K562 (cell line): Measurements from ENCODE around the gene HCN3. TPM values are rescaled to one million over a fixed set of nuclear protein-coding genes. Genes with fewer than 3 reads are reported as not detected.
A peak's percentile ranks its signal among the peaks of the same experiment; 100 is the strongest.

Experiments
- ATAC-seq: fragments of 200-7000 bp; cut with Tn5 transposase; 3 replicates; pipeline ENCODE4 v1.9.1; 2020; ENCODE audit warnings: moderate library complexity
- BruUV-seq: library from RNA; stranded (reverse); fragments of 400-500 nt; replicated peaks from 2 replicates; lab custom pipeline; 2021; lab: Mats Ljungman, UMichigan
- CTCF ChIA-PET: fragments of 300-600 bp; formaldehyde crosslinking; extraction: SDS; loops from one replicate; lab custom pipeline; 2021; ENCODE audit warnings: low intra/inter-chr PET ratio; lab: Yijun Ruan, JAX
- POLR2A ChIA-PET: fragments of 300-600, 350-650 bp; sonication (Branson Sonifier 250); formaldehyde crosslinking; extraction: SDS; loops from one replicate; lab custom pipeline; 2021; ENCODE audit warnings: antibody characterized with exemption, inconsistent platforms; lab: Yijun Ruan, JAX
- DNase-seq, 4 experiments: peaks; one replicate each; pipeline versions ENCODE4 v3.0.0 to v3.0.0-alpha.2; 2011 to 2018; ENCODE audit warnings: low spot score in 3 of 4, mixed read lengths in 3 of 4; ENCODE audit errors: extremely low read depth in 1 of 4
- FAIRE-seq: peaks from 2 replicates; lab custom pipeline; 2011; peaks lifted over from hg19 to GRCh38; lab: Jason Lieb, UNC
- H2AFZ ChIP-seq: 2 replicates; pipeline ENCODE4 v1.6.0; 2011; ENCODE audit warnings: low read depth, low read length, control low read depth, inconsistent platforms
- H3K27ac ChIP-seq: fragments of 200-600 bp; 3 replicates; pipeline ENCODE4 v1.8.0; 2011; ENCODE audit warnings: low read depth, mild to moderate bottlenecking, control low read depth, inconsistent platforms, low read length, moderate library complexity, mixed read lengths; ENCODE audit errors: extremely low read depth
- H3K27me3 ChIP-seq, 2 experiments: fragments of 300-600 bp in 1 of 2; 2 replicates in 1 of 2; 3 replicates in 1 of 2; pipeline versions ENCODE4 v1.6.0 to v1.8.0; 2011; ENCODE audit warnings: inconsistent platforms in 2 of 2, low read length in 2 of 2, mild to moderate bottlenecking in 1 of 2, mixed read lengths in 1 of 2, moderate library complexity in 1 of 2; ENCODE audit not compliant: control insufficient read depth in 2 of 2, insufficient read depth in 2 of 2
- H3K36me3 ChIP-seq: fragments of 300-600 bp; 3 replicates; pipeline ENCODE4 v1.8.0; 2011; ENCODE audit warnings: mild to moderate bottlenecking, low read length, inconsistent platforms; ENCODE audit not compliant: control insufficient read depth, insufficient read depth
- H3K4me1 ChIP-seq, 2 experiments: fragments of 200-600 bp in 1 of 2; replicated peaks in 1 of 2; 2 replicates in 1 of 2; 3 replicates in 1 of 2; pipeline versions ENCODE4 v1.5.1 to v1.8.0; 2011; ENCODE audit warnings: inconsistent platforms in 2 of 2, low read length in 2 of 2, mild to moderate bottlenecking in 1 of 2, mixed read lengths in 1 of 2, moderate library complexity in 1 of 2; ENCODE audit not compliant: control insufficient read depth in 2 of 2, insufficient read depth in 2 of 2
- H3K4me2 ChIP-seq: 2 replicates; pipeline ENCODE4 v1.6.1; 2011; ENCODE audit warnings: low read length, control low read depth, inconsistent platforms, mixed read lengths; ENCODE audit not compliant: insufficient read depth
- H3K4me3 ChIP-seq: fragments of 200-600 bp; sonication (generic), shearing (Covaris generic); 2 replicates; pipeline ENCODE4 v1.5.1; 2016; ENCODE audit warnings: control low read depth, inconsistent platforms
- H3K79me2 ChIP-seq: fragments of 200-600 bp; 3 replicates; pipeline ENCODE4 v1.8.0; 2011; ENCODE audit warnings: low read length, inconsistent platforms; ENCODE audit not compliant: control insufficient read depth, insufficient read depth
- H3K9ac ChIP-seq, 2 experiments: 2 replicates each; pipeline versions ENCODE4 v1.6.0 to v1.6.1; 2011; ENCODE audit warnings: low read depth in 2 of 2, low read length in 2 of 2, control low read depth in 1 of 2, inconsistent platforms in 1 of 2, mild to moderate bottlenecking in 1 of 2, mixed read lengths in 1 of 2; ENCODE audit not compliant: insufficient read depth in 1 of 2
- H3K9me1 ChIP-seq: one replicate; pipeline ENCODE4 v1.6.0; 2011; ENCODE audit warnings: inconsistent platforms, mild to moderate bottlenecking, low read length, moderate library complexity; ENCODE audit not compliant: control insufficient read depth, insufficient read depth
- H3K9me3 ChIP-seq: replicated peaks from 2 replicates; pipeline ENCODE4 v1.5.1; 2011; ENCODE audit warnings: low read depth, low read length, inconsistent platforms; ENCODE audit not compliant: control insufficient read depth, insufficient read depth
- H4K20me1 ChIP-seq: replicated peaks from 2 replicates; pipeline ENCODE4 v1.6.1; 2011; ENCODE audit warnings: low read length, inconsistent platforms, mixed read lengths; ENCODE audit not compliant: control insufficient read depth, insufficient read depth
- ELF1 ChIP-seq: fragments of 200-800 bp; sonication (Bioruptor generic); IDR thresholded peaks from 2 replicates; pipeline ENCODE4 v1.6.1; 2016; ENCODE audit warnings: missing genetic modification characterization, missing compliant biosample characterization
- FOXM1 ChIP-seq, 2 experiments: fragments of 450-650 bp in 1 of 2; sonication (generic) in 1 of 2; formaldehyde crosslinking in 1 of 2; IDR thresholded peaks; 2 replicates each; pipeline versions ENCODE4 v1.6.1 to v1.9.0; 2017 to 2022; ENCODE audit warnings: low read depth in 2 of 2, mild to moderate bottlenecking in 2 of 2, missing genetic modification reagents in 1 of 2, moderate library complexity in 1 of 2
- GTF2E2 ChIP-seq: fragments of 200-800 bp; sonication (Bioruptor generic); IDR thresholded peaks from 2 replicates; pipeline ENCODE4 v1.6.1; 2016; ENCODE audit warnings: missing genetic modification characterization, missing compliant biosample characterization
- XRCC3 ChIP-seq: fragments of 450-650 bp; IDR thresholded peaks from 2 replicates; pipeline ENCODE4 v1.6.1; 2017; ENCODE audit warnings: mild to moderate bottlenecking, moderate library complexity
- ZBED1 ChIP-seq: IDR thresholded peaks from 2 replicates; pipeline ENCODE4 v1.6.1; 2014
- ZKSCAN1 ChIP-seq: fragments of 150-350 bp; IDR thresholded peaks from 2 replicates; pipeline ENCODE4 v1.6.1; 2016; ENCODE audit warnings: low read depth, low read length
- ZKSCAN8 ChIP-seq: fragments of 200-800 bp; sonication (Bioruptor generic); IDR thresholded peaks from 2 replicates; pipeline ENCODE4 v1.6.1; 2016; ENCODE audit warnings: missing genetic modification characterization, missing compliant biosample characterization
- ZNF263 ChIP-seq: sonication (generic); formaldehyde crosslinking; IDR thresholded peaks from 2 replicates; pipeline ENCODE4 v1.8.0; 2022; ENCODE audit warnings: mild to moderate bottlenecking, missing genetic modification reagents, borderline replicate concordance
- WGBS: fragments of 100-300 bp; shearing (Covaris generic); methylation state at CpG from one replicate; pipeline ENCODE4 v1.1.6; 2016; ENCODE audit warnings: low coverage, mixed read lengths; ENCODE audit not compliant: insufficient coverage; ENCODE audit errors: missing lambda C conversion rate; 5-methylcytosine and 5-hydroxymethylcytosine counted together
- in situ Hi-C: fragments of 300-500 bp; cut with MboI; formaldehyde crosslinking; loops from 4 replicates; pipeline ENCODE4 v1.15.0; 2018; ENCODE audit warnings: inconsistent platforms, mixed read lengths
- intact Hi-C: fragments of 100-400 bp; cut with micrococcal nuclease; formaldehyde crosslinking; loops from 2 replicates; pipeline ENCODE4 v1.14.2; 2022
- polyA plus RNA-seq, 8 experiments: library from polyadenylated mRNA; depleted of rRNA in 4 of 8; stranded (reverse) in 5 of 8; unstranded in 3 of 8; fragments of >200 nt; fragmentation: Nextera tagmentation in 2 of 8; fragmentation: Illumina TruSeq in 1 of 8; extraction: Ambion mirVana in 2 of 8; extraction: Trizol in 1 of 8; gene quantifications; 2 replicates each; pipeline versions ENCODE4 v1.2.1 to v1.2.3, GENCODE V29; 2011 to 2014; ENCODE audit warnings: inconsistent platforms in 1 of 8, missing spikeins in 1 of 8
- total RNA-seq, 7 experiments: library from RNA; depleted of rRNA in 6 of 7; stranded (reverse); fragments of >200 nt in 6 of 7; fragmentation: Illumina TruSeq in 2 of 7; extraction: Trizol in 2 of 7; gene quantifications; 2 replicates each; pipeline versions ENCODE4 v1.2.1 to v1.2.3, GENCODE V29; 2011 to 2021; ENCODE audit warnings: low replicate concordance in 1 of 7
- TF ChIP-seq, protein P1 (sequence below): sonication (generic); formaldehyde crosslinking; IDR thresholded peaks from 2 replicates; pipeline ENCODE4 v1.9.0; 2022; ENCODE audit warnings: mild to moderate bottlenecking, missing genetic modification reagents

HCN3 gene
- total and polyA plus RNA-seq, 9 of the 15 experiments (the other 6 are each of a cell fraction or from before 2014, with no cell fraction given), result 0.91 to 9.7 (median 3.9) TPM

DNA sequence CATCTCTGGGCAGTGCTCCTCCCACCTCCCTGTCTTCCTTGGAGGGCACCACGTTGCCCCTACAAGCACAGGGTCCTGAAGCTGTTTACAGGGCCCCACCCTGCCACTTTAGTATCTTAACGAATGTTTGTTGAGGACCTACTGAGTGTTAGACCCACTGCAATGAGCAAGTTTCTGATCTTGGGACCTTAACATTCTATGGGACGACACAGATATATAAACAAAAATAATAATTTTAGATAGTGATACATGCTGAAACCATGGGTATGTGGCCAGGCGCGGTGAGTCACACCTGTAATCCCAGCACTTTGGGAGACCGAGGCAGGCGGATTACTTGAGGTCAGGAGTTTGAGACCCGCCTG lies 32.1 kb upstream of the HCN3 start:
- Histone ChIP-seq H4K20me1 (no peaks in the 10 kb centered on the region), H3K4me1 (peaks cover 19 to 27% of the 10 kb centered on the region in 2 experiments), H3K9me1 (no peaks in the 10 kb centered on the region), H3K27ac (peak overlapping the region; percentile 93), H3K27me3 (no peaks in the 10 kb centered on the region), H3K4me2 (peak overlapping the region; percentile 97), H3K9me3 (no peaks in the 10 kb centered on the region), H3K9ac (peak overlapping the region; percentile 84 to 90), H3K79me2 (peaks cover 14% of the 10 kb centered on the region; the same call in 2 of the 3 replicates), H2AFZ (peak overlapping the region; percentile 94), H3K36me3 (peaks cover 20% of the 10 kb centered on the region; the same call in 1 of the 3 replicates), H3K4me3 (peak overlapping the region; percentile 44)
- TF ChIP-seq ELF1, result peak; percentile 10; the same call in 1 of the 2 replicates
- 0 out of 2 replicates have a peak, but pooled peaks have one; percentile 3 for TF ChIP-seq GTF2E2
- TF ChIP-seq ZBED1, result no peak
- TF ChIP-seq, protein P1, sequence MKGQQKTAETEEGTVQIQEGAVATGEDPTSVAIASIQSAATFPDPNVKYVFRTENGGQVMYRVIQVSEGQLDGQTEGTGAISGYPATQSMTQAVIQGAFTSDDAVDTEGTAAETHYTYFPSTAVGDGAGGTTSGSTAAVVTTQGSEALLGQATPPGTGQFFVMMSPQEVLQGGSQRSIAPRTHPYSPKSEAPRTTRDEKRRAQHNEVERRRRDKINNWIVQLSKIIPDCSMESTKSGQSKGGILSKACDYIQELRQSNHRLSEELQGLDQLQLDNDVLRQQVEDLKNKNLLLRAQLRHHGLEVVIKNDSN (CRISPR knock-in tag), result peak; percentile 6; the same call in 1 of the 2 replicates
- peak; percentile 42; the same call in 1 of the 2 replicates for TF ChIP-seq ZKSCAN8 (CRISPR knock-in tag)
- no peak for TF ChIP-seq XRCC3
- 0 out of 2 replicates have a peak, but pooled peaks have one; percentile 2 for TF ChIP-seq ZNF263
- TF ChIP-seq FOXM1 (IDR thresholded peaks at IDR 0.05; ENCODE audit: low read depth), result no peak
- TF ChIP-seq FOXM1 (CRISPR knock-in tag; IDR thresholded peaks at IDR 0.05; ENCODE audit: low read depth), result no peak
- 0 out of 2 replicates have a peak, but pooled peaks have one; percentile 46 for TF ChIP-seq ZKSCAN1
- DNase-seq (no peak), ATAC-seq (no peak), FAIRE-seq (no peak)
- intact Hi-C loops, result loop anchor here (2.0 kb wide), 1 partner anchor 38 kb away; the partner anchor contains the start of gene THBS3
- in situ Hi-C loops, result no loop called here
- POLR2A ChIA-PET, result interaction anchor here (0.8 to 1.9 kb wide), 3 partner anchors 10 to 22 kb away, joined by 3 to 7 read pairs (median 4); partner anchors contain the start of gene ENTREP3
- BruUV-seq, result TSS peak; percentile 98
- WGBS, result 71% methylated on average over 8 of the region's 8 CpGs
- CTCF ChIA-PET, result interaction anchor here (1.2 kb wide), 1 partner anchor 38 kb away, joined by 4 read pairs; no protein-coding TSS in a partner anchor
